Stimulated activated effector memory CD8-positive, alpha-beta T cell treated with anti-CD3 and anti-CD28 coated beads, Interleukin-12 subunit alpha, Interleukin-12 subunit beta, amount 100 ng/mL, for 72 hours (primary cell): Measurements from ENCODE around the gene THSD4.
"Not testable (repeated sequence)": the region's sequence is repeated elsewhere in the genome, so short reads cannot be mapped to it uniquely, and the experiment has no call there.

ENCODE experiments used
- ATAC-seq: fragments of 150-1000 bp; cut with Tn5 transposase; 2 replicates; pipeline ENCODE4 v1.10.0; 2021
- DNase-seq, 2 donors: peaks; one replicate each; pipeline ENCODE4 v3.0.0; 2021 to 2022; ENCODE audit warnings: low spot score in 2 of 2
- H3K27ac Mint-ChIP-seq: one replicate; pipeline ENCODE4 v1.8.0; 2022; ENCODE audit warnings: mild to moderate bottlenecking, mixed read lengths
- H3K36me3 Mint-ChIP-seq: one replicate; pipeline ENCODE4 v1.8.0; 2022; ENCODE audit warnings: mild to moderate bottlenecking, mixed read lengths
- H3K4me1 Mint-ChIP-seq: one replicate; pipeline ENCODE4 v1.8.0; 2022; ENCODE audit warnings: mixed read lengths
- H3K4me3 Mint-ChIP-seq: one replicate; pipeline ENCODE4 v1.8.0; 2022; ENCODE audit warnings: mild to moderate bottlenecking, mixed read lengths
- H3K9me3 Mint-ChIP-seq: one replicate; pipeline ENCODE4 v1.8.0; 2022; ENCODE audit warnings: mixed read lengths

The THSD4 gene

GRCh38 chr15:71705151-71705550 is 589.9 kb downstream of the THSD4 start:
- H3K27ac Mint-ChIP-seq, result no peak overlapping the region
- H3K36me3 Mint-ChIP-seq, result no peaks in the 10 kb centered on the region
- DNase-seq, result no peak
- H3K4me1 Mint-ChIP-seq, result no peaks in the 10 kb centered on the region
- no peak for ATAC-seq
- no peaks in the 10 kb centered on the region for H3K9me3 Mint-ChIP-seq
- no peak overlapping the region for H3K4me3 Mint-ChIP-seq

DNA sequence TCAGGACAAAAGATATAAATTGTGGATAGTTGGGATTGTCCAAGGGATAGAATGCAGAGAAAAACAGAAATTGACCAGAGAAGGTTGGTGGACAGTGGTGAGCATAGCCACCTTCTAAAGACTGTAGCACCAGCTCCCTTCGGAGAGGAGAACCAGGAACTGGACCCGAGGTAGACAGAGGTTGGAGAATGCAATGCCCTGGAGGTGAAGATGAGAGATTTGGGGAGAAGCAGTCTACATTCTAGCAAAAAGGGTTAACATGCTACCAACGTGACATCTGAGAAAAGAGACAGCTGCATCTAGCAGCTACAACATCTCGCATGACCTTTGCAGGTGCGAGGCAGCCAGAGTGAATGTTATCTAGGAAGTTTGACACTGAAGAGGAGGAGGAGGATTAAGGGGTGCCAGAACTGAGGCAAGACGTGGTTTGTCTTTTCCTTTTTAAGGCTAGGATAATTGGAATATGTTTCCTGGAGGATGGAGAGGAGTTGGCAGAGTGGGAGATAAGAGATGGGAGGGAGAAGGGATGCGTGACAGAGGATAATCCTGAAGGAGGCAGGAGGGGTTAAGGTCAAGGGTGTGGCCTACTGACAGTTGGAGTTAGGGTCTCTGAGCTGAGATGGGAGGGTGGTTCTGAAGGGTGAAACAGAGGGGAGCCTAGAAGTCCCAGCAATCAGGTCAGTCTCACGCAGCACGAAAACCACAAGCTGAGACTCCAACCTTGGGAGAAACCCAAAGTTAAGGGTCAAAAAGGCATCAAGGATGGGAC is 591.4 kb downstream of the THSD4 start:
- no peak for ATAC-seq
- Mint-ChIP-seq H3K9me3 (no peaks in the 10 kb centered on the region), H3K4me1 (no peaks in the 10 kb centered on the region), H3K4me3 (no peak overlapping the region), H3K27ac (no peak overlapping the region), H3K36me3 (no peaks in the 10 kb centered on the region)
- no peak for DNase-seq

- no peak for DNase-seq
- Mint-ChIP-seq H3K9me3 (no peaks in the 10 kb centered on the region), H3K27ac (no peak overlapping the region), H3K4me1 (no peaks in the 10 kb centered on the region), H3K36me3 (no peaks in the 10 kb centered on the region), H3K4me3 (no peak overlapping the region)
- no peak for ATAC-seq
Observed at GRCh38 chr15:71707230-71708050, 592.2 kb downstream of the THSD4 start.

GRCh38 chr15:71708051-71708429 is 592.8 kb downstream of the THSD4 start:
- H3K4me1 Mint-ChIP-seq, result no peaks in the 10 kb centered on the region
- no peaks in the 10 kb centered on the region for H3K36me3 Mint-ChIP-seq
- ATAC-seq (no peak), DNase-seq (no peak)
- no peaks in the 10 kb centered on the region for H3K9me3 Mint-ChIP-seq
- H3K27ac Mint-ChIP-seq, result no peak overlapping the region
- no peak overlapping the region for H3K4me3 Mint-ChIP-seq

GRCh38 chr15:71708741-71709140 is 593.5 kb downstream of the THSD4 start:
- Mint-ChIP-seq H3K27ac (no peak overlapping the region), H3K9me3 (no peaks in the 10 kb centered on the region), H3K4me1 (no peaks in the 10 kb centered on the region), H3K4me3 (no peak overlapping the region), H3K36me3 (no peaks in the 10 kb centered on the region)
- ATAC-seq, result no peak
- DNase-seq, result no peak

DNA sequence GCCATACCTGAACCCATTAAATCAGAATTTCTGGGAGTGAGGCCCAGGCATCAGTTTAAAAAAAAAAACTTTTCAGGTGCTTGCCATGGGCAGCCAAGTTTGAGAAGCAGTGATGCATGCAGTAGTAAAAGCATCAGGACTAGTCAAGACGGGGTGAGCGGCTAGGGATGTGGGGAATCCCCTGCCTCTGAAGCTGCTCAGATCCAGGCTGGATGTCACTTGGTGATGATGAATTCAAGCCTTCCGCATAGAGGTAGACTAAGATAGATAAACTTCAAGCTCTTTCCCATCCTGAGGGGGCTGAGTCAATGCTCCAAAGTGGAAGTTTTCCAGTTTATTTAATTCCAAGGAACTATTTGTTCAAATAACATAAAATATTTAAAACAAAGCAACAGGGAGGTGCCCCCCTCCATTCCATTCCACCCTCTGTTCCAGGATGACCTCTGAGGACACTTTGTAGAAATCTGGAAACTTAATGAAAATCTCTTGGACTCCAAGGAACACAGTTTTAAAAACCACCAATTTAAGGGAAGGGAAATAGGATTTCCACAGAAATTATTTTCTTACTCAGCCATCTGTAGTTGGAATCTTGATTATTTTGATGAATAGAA is 594.6 kb downstream of the THSD4 start:
- Mint-ChIP-seq H3K27ac (no peak overlapping the region), H3K4me1 (no peaks in the 10 kb centered on the region), H3K36me3 (no peaks in the 10 kb centered on the region), H3K4me3 (no peak overlapping the region), H3K9me3 (no peaks in the 10 kb centered on the region)
- DNase-seq, result no peak
- ATAC-seq, result no peak

GRCh38 chr15:71712182-71712581 is 596.9 kb downstream of the THSD4 start:
- Mint-ChIP-seq H3K9me3 (no peaks in the 10 kb centered on the region), H3K4me3 (no peak overlapping the region), H3K36me3 (no peaks in the 10 kb centered on the region), H3K4me1 (no peaks in the 10 kb centered on the region), H3K27ac (no peak overlapping the region)
- DNase-seq, result no peak
- no peak for ATAC-seq

GRCh38 chr15:71713191-71713809 is 598.0 kb downstream of the THSD4 start:
- Mint-ChIP-seq H3K36me3 (no peaks in the 10 kb centered on the region), H3K27ac (no peak overlapping the region), H3K4me1 (no peaks in the 10 kb centered on the region), H3K4me3 (no peak overlapping the region), H3K9me3 (no peaks in the 10 kb centered on the region)
- no peak for ATAC-seq
- DNase-seq, result no peak

DNA sequence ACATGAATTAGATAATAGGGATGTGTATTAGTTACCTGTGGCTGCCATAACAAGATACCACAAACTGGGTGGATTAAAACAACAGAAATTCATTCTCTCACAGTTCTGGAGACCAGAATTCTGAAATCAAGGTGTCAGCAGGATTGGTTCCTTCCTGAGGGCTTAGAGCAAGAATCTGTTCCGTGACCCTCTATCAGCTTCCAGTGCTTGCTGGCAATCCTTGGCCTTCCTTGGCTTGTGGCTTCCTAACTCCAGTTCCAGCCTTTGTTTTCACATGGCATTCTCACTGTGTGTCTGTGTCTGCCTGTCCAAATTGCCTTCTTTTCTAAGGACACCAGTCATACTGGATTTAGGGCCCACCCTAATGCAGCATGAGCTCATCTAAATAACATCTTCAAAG is 600.6 kb downstream of the THSD4 start:
- DNase-seq, result no peak
- Mint-ChIP-seq H3K4me1 (no peaks in the 10 kb centered on the region), H3K4me3 (no peak overlapping the region), H3K9me3 (no peaks in the 10 kb centered on the region), H3K27ac (no peak overlapping the region), H3K36me3 (no peaks in the 10 kb centered on the region)
- no peak for ATAC-seq

DNA sequence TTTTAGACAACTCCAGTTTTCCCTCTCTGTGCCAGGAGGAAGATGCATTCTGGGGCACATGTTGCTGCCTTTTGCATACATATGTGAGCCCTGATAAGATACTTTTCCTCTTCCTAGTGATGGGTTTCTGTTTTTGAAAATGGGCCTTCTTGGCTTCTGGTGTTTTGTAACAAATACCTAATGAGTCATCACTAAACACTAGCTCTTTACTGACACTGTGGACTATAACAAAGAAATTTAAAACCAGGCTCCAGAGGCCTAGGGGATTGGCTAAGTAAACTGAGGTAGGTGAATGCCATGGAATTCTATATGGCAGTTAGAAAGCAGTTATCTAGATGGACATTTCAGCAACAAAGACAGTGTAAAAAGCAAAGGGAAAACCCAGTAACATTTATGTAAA is 601.7 kb downstream of the THSD4 start:
- no peaks in the 10 kb centered on the region for H3K36me3 Mint-ChIP-seq
- DNase-seq, result no peak
- H3K4me3 Mint-ChIP-seq, result no peak overlapping the region
- no peak for ATAC-seq
- H3K9me3 Mint-ChIP-seq, result no peaks in the 10 kb centered on the region
- H3K4me1 Mint-ChIP-seq, result no peaks in the 10 kb centered on the region
- H3K27ac Mint-ChIP-seq, result no peak overlapping the region

DNA sequence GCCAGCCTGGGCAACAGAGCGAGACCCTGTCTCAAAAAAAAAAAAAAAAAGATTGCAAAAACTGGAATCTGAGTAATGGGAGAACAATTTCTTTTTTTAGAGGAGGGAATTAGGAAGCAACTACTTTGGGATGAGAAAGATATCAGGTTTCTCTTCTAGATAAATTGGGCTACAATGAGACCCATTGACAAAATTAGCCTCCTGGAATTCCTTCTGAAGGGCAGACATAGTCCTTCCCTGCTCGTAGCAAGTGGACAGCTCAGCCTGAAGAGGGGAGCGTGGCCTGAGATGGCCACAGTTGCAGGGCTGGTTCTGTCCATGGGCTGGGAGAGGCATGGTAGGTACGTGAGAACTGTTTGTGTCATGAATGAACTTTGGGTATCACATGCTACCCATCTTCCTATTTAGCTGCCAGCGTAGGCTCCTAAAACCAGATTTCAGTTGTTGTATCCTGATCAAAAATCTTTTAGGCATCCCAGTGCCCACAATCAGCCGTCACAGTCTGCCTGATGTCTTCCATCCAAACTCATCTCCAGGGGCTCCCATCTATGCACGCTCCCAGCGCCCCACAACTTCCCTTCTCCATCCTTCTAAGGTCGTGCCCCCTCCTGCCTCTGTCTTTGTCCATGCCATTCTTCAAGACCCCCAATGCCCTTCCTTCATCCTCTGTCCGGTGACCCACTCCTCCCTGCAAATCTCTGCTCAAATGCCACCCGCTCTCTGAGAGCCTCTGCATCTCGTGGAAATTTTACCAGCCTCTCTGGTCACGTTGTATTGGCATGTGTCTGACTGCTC is 603.0 kb downstream of the THSD4 start:
- DNase-seq, result no peak
- Mint-ChIP-seq H3K9me3 (no peaks in the 10 kb centered on the region), H3K36me3 (no peaks in the 10 kb centered on the region), H3K4me1 (no peaks in the 10 kb centered on the region), H3K27ac (no peak overlapping the region), H3K4me3 (no peak overlapping the region)
- no peak for ATAC-seq

GRCh38 chr15:71723344-71723743 is 608.1 kb downstream of the THSD4 start:
- ATAC-seq (no peak), DNase-seq (no peak)
- H3K27ac Mint-ChIP-seq, result no peak overlapping the region
- no peaks in the 10 kb centered on the region for H3K36me3 Mint-ChIP-seq
- no peak overlapping the region for H3K4me3 Mint-ChIP-seq
- H3K4me1 Mint-ChIP-seq, result no peaks in the 10 kb centered on the region
- no peaks in the 10 kb centered on the region for H3K9me3 Mint-ChIP-seq

GRCh38 chr15:71725207-71725955 is 610.1 kb downstream of the THSD4 start:
- H3K4me1 Mint-ChIP-seq, H3K27ac Mint-ChIP-seq, H3K4me3 Mint-ChIP-seq, ATAC-seq, H3K9me3 Mint-ChIP-seq, DNase-seq, H3K36me3 Mint-ChIP-seq: not testable (repeated sequence)

GRCh38 chr15:71728881-71729280 is 613.6 kb downstream of the THSD4 start:
- Mint-ChIP-seq H3K9me3 (no peaks in the 10 kb centered on the region), H3K4me1 (no peaks in the 10 kb centered on the region), H3K27ac (no peak overlapping the region), H3K4me3 (no peak overlapping the region), H3K36me3 (no peaks in the 10 kb centered on the region)
- ATAC-seq (no peak), DNase-seq (no peak)
